HG03378 (cell line): Measurements from ENCODE around the gene DDX42.
"Not testable (repeated sequence)": the region's sequence is repeated elsewhere in the genome, so short reads cannot be mapped to it uniquely, and the experiment has no call there.

Experiments
- ATAC-seq: cut with Tn5 transposase; IDR thresholded peaks from one replicate; pipeline ENCODE4 v1.9.1; 2021; ENCODE audit warnings: mild to moderate bottlenecking, moderate library complexity; ENCODE audit not compliant: unreplicated experiment

Gene DDX42

GRCh38 chr17:63774969-63775265 is 947 bp downstream of the DDX42 start:
- ATAC-seq: no peak

- no peak for ATAC-seq
These were observed 1.4 kb downstream of the DDX42 start for GRCh38 chr17:63775420-63775819.

- no peak for ATAC-seq
These were observed 6.5 kb downstream of the DDX42 start for GRCh38 chr17:63780507-63780906.

- no peak for ATAC-seq
These were observed 7.0 kb downstream of the DDX42 start for GRCh38 chr17:63780928-63781327.

GRCh38 chr17:63783522-63783921 is 9.6 kb downstream of the DDX42 start:
- no peak for ATAC-seq

- ATAC-seq: no peak
These were observed 11.6 kb downstream of the DDX42 start for GRCh38 chr17:63785556-63785955.

- no peak for ATAC-seq
These were observed 12.1 kb downstream of the DDX42 start for GRCh38 chr17:63786117-63786516.

GRCh38 chr17:63786971-63787711 is 13.2 kb downstream of the DDX42 start:
- ATAC-seq: no peak

GRCh38 chr17:63790057-63790456 is 16.1 kb downstream of the DDX42 start:
- no peak for ATAC-seq

- no peak for ATAC-seq
These were observed 18.2 kb downstream of the DDX42 start for GRCh38 chr17:63792055-63792729.

GRCh38 chr17:63796375-63796774 is 22.4 kb downstream of the DDX42 start:
- ATAC-seq: not testable (repeated sequence)

GRCh38 chr17:63798572-63799106 is 24.7 kb downstream of the DDX42 start:
- no peak for ATAC-seq

GRCh38 chr17:63800783-63801182 is 26.8 kb downstream of the DDX42 start:
- ATAC-seq: no peak

GRCh38 chr17:63804328-63804727 is 30.4 kb downstream of the DDX42 start:
- ATAC-seq: no peak

- ATAC-seq: no peak
These were observed 31.6 kb downstream of the DDX42 start for GRCh38 chr17:63805591-63805990.

- ATAC-seq: no peak
These were observed 36.0 kb downstream of the DDX42 start for GRCh38 chr17:63809970-63810369.

GRCh38 chr17:63816123-63816522 is 42.2 kb downstream of the DDX42 start:
- ATAC-seq: no peak

- ATAC-seq: no peak
These were observed 42.7 kb downstream of the DDX42 start for GRCh38 chr17:63816669-63817068.

GRCh38 chr17:63817736-63818385 is 43.9 kb downstream of the DDX42 start:
- ATAC-seq: no peak

GRCh38 chr17:63819131-63819530 is 45.2 kb downstream of the DDX42 start:
- no peak for ATAC-seq

- no peak for ATAC-seq
These were observed 45.9 kb downstream of the DDX42 start for GRCh38 chr17:63819585-63820537.
